ENCODE results near the gene ESR1. TPM values are rescaled to one million over a fixed set of nuclear protein-coding genes. Genes with fewer than 3 reads are reported as not detected.

Gene ESR1
- total RNA-seq, 1 donor from 2014 or later, result 1.9 TPM

GRCh38 chr6:152173321-152173720 lies 365.8 kb downstream of the ESR1 start:
- no peak for DNase-seq (ENCODE audit: low spot score)

GRCh38 chr6:152173957-152174356 lies 366.5 kb downstream of the ESR1 start:
- DNase-seq (ENCODE audit: low spot score), result no peak

- no peak for DNase-seq (ENCODE audit: low spot score)
Measured at GRCh38 chr6:152176268-152176667, 368.8 kb downstream of the ESR1 start.

Measured in mucosa of gallbladder (tissue), 1 donor.